Right renal cortex interstitium (tissue), 3 donors: ENCODE data around the gene SPACA7. TPM values are rescaled to one million over a fixed set of nuclear protein-coding genes. Genes with fewer than 3 reads are reported as not detected.

Experiments used
- DNase-seq, 3 donors: peaks; one replicate each; pipeline ENCODE4 v3.0.0-alpha.2; 2013; ENCODE audit warnings: low read depth in 3 of 3, low spot score in 2 of 3
- polyA plus RNA-seq, 3 donors: library from polyadenylated mRNA; unstranded; fragments of 120-200 nt; gene quantifications; one replicate each; pipeline ENCODE4 v1.2.1, GENCODE V29; 2013; ENCODE audit not compliant: insufficient read length in 3 of 3

Gene SPACA7, protein sequence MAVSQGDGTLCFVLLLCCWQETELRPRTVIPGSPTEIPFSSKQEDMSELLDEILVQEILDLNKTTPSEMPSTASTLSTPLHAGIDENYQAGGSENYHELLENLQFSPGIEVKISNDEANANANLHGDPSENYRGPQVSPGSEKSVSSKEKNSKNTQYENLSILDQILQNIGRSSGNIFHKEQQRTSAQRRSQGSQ
- not detected for polyA plus RNA-seq

GRCh38 chr13:112376050-112376681 is at the start of gene SPACA7:
TSS of gene SPACA7 (plus strand) at chr13:112376355. CDS start at chr13:112376386, 31 bp downstream.
- no peak for DNase-seq

GRCh38 chr13:112326821-112327370 is 49.3 kb upstream of the SPACA7 start:
- DNase-seq, result no peak

DNA sequence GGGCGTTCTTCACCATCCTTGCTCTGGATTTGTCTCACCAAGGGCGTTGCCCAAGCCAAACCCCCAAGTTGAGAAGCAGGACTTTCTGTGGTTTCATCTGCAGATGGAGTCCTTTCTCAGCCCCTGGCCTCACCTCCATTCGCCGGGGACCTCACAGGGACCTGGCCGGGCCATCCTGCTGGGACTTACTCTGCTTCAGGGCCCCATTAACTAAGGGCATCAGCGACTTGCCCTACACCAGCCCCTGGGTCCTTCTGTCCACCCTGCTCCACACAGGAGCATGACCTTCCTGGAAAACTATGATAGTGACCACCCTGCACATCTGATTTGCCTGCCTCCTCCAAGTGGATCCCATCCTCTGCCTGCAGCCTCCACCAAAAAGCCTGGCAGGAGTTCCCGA is 47.2 kb upstream of the SPACA7 start:
- no peak for DNase-seq

- DNase-seq, result no peak
These were observed 46.8 kb upstream of the SPACA7 start for GRCh38 chr13:112329376-112329775.

- no peak for DNase-seq
These were observed 46.1 kb upstream of the SPACA7 start for GRCh38 chr13:112330066-112330465.

GRCh38 chr13:112330479-112331381 is 45.4 kb upstream of the SPACA7 start:
- DNase-seq, result no peak

DNA sequence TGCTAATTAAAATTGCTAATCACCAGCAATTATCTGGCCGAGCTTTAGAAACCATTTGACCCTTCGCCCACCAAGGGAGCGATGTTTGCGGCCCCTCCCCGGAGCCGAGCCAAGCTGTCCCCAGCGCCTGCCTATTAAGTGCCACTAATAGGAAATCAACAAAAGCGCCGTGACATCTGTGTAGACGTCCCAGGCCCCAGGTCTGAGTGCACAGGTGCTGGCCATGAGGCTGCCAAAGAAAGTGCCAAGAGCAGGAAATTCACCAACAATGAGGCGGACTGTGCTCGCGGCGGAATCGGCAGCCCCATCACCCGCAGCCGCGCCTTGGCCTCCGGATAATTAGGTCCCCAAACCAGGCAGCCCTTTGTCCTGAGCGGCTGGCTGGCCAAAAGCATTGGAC is 44.5 kb upstream of the SPACA7 start:
- DNase-seq, result no peak

DNA sequence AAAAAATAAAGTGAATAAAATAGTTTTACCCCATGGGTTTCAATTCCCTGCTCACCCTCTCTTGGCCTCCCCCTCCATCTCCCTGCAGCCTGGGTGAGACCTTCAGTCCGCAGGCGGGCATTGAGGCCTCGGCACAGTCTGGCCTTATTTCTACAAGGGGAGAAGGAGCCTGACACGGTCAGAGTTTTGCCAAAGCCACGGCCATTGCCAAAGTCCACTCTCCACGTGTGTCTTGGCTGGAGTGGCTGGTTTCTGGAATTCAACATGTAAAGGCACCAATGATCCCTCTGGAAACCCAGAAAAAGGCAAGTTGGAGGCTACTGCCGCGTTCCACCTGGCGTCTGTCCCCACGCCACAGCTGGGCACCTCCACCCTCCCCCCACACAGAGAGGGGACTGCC is 43.4 kb upstream of the SPACA7 start:
- DNase-seq, result no peak

DNA sequence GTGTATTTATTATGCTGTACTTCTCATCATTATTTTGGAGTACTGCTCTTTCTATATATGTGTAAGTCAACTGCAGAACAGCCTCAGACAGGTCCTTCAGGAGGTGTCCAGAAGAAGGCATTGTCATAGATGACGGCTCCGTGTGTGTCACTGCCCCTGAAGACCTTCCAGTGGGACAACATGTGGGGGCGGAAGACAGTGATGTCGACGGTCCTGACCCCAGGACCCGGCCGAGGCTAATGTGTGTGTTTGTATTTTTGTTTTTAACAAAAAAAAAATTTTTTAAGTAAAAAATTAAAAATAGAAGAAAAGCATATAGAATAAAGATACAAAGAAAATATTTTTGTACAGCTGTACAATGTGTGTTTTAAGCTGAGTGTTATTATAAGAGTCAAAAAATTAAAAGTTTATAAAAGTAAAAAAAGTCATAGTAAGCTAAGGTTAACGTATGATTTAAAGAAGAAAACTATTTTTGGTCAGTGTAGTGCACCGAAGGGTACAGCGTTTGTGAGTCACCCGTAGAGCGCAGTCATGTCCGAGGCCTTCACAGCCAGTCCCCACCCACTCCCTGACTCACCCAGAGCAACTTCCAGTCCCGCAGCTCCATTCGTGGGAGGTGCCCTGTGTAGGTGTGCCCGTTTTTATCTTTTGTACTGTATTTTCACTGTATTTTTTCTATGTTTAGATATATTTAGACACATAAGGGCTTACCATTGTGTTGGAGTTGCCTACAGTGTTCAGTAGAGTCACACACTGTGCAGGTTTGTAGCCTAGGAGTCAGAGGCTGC is 42.2 kb upstream of the SPACA7 start:
- DNase-seq, result no peak

GRCh38 chr13:112335135-112335534 is 41.0 kb upstream of the SPACA7 start:
- DNase-seq, result no peak

DNA sequence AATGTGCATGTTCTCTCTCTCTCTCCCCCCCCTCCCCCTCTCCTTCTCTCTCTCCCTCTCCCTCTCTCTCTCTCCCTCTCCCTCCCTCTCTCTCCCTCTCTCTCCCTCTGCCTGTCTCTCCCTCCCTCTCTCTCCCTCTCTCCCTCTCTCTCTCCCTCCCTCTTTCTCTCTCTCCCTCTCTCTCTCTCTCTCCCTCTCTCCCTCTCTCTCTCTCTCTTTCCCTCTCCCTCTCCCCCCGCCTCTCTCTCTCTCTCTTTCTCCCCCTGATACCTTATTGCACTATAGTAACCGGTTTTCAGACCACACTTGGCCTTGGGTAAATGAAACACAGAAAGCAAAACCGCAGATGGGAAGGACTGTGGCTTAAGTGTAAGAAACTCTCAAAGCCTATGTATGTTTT is 34.7 kb upstream of the SPACA7 start:
- DNase-seq, result no peak

- no peak for DNase-seq
These were observed 34.0 kb upstream of the SPACA7 start for GRCh38 chr13:112341976-112342735.

DNA sequence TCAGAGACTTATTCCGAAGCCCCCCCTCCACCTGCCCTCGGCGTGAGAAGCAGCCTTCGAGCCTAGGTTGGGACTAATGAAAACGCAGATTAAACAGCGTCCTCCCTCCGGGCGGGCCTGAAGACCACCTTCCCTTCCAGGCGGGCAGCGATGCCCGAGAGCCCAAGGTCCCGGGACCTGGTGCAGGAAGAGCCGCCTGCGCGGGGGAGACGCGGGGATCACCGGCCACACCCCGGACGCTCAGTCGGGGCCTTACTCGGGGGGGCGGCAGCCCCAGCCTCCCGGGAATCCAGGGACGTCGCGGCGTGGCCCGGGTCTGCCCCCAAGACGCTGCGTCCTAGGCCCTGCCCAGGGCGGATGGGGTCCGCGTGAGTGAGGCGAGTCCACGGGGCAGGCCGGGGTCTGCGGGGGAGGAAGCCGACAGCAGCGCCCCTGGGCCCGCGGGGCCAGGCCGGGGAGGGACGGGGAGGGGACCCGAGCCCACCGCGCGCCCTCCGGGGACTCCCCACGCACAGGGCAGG is 33.3 kb upstream of the SPACA7 start:
- DNase-seq, result no peak

DNA sequence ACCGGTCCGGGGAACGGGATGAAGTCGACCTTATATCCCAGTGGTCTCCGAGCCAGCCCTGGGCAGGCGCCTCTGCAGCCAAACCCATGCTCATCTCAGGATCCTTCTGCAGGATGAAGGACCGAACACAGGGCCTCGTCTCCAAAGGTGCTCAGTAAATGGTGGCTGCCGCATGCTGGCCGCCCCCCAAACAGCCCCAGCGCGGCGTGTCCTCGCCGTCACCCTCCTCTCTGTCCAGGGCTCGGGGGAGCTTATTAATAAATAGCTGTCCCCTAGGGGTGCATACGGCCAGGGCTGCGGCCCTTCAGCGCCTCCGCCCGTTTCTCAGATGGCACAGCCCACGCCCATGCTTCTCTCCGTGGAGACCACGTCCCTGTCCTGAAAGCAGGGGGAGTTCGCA is 32.6 kb upstream of the SPACA7 start:
- DNase-seq, result no peak

- DNase-seq, result no peak
These were observed 30.4 kb upstream of the SPACA7 start for GRCh38 chr13:112345826-112346172.

DNA sequence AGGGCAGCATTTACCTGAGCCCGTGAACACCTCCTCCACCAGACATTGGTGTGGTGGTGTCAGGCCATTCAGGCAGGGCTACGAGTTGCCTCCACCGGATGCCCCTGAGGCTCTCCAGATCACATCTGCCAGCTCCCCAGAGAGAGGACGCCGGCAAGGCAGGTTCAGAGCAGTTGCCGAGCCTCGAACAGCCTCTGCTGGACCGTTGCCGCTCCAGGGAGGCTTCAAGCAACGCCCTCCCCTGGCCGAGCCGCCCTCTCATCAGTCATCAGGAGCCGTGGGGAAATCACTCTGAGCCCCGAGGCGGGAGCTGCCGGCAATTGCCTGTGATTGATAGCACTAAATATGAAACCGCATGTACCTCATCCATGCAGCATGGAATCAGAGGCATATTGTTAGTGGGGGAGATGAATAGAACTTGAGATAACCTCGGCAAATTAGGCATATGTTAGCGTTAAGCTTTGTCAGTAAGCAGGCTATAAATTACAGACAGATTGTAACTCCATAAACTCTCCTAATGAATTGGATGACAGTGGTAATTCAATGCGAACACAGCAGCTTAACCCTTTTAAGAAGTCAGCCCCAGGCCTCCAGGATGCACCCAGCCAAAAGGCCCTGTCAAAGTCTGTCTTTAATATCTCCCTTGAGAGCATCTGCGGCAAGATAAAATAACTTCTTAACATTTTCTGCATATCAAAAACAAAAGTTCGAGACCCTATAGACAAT is 29.8 kb upstream of the SPACA7 start:
- peak in 2 of 3 donors; percentile 20 to 29 for DNase-seq

DNA sequence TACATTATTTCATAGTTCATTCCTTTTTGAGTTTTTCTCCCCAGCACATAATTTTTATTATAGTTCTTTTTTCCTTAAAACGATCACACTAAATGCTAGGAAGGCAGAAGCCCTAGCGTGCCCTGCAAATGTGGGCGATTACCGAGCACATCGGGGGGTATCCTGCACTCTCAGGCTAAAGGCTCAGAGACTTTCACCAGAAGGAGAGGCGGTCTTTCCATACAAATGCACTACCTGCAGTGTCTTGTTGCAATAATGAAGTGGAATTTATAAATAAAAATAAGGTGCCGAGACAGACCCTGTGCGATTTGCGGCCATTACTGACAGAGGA is 29.3 kb upstream of the SPACA7 start:
- no peak for DNase-seq

GRCh38 chr13:112347986-112348385 is 28.2 kb upstream of the SPACA7 start:
- no peak for DNase-seq

- no peak for DNase-seq
These were observed 27.4 kb upstream of the SPACA7 start for GRCh38 chr13:112348642-112349345.
